Measurements from ENCODE around the gene PYGO1. TPM values are rescaled to one million over a fixed set of nuclear protein-coding genes. Genes with fewer than 3 reads are reported as not detected.

PYGO1 gene
- total RNA-seq, 2 experiments from 2014 or later: not detected

DNA sequence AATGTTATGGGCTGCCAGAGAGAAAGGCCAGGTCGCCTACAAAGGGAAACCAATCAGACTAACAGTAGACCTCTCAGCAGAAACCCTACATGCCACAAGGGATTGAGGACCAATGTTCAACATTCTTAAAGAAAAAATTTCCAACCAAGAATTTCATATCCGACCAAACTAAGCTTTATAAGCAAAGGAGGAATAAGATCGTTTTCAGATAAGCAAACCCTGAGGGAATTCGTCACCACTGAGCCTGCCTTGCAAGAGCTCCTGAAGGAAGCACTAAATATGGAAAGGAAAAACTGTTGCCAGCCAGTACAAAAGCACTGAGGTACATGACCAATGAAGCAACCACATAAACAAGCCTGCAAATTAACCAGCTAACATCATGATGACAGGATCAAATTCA lies 33.1 kb downstream of the PYGO1 start:
- no peaks in the 10 kb centered on the region for H3K4me1 Mint-ChIP-seq (ENCODE audit: low read depth)
- peaks cover 35% of the 10 kb centered on the region for H3K27me3 Mint-ChIP-seq
- H3K27ac Mint-ChIP-seq: no peak overlapping the region
- Histone ChIP-seq H3K9me3 (ENCODE audit: control insufficient read depth in 1 of 2, insufficient read depth in 1 of 2, low read length in 2 of 2) (peaks cover 12 to 20% of the 10 kb centered on the region in 2 experiments), H3K4me1 (ENCODE audit: insufficient read depth, low read length) (no peaks in the 10 kb centered on the region), H3K27me3 (ENCODE audit: control insufficient read depth in 1 of 2, insufficient read depth in 2 of 2, low read length in 2 of 2) (peaks cover 0 to 11% of the 10 kb centered on the region in 2 experiments), H3K4me3 (ENCODE audit: low read length) (no peak overlapping the region), H3K27ac (ENCODE audit: low read depth in 1 of 2, low read length in 2 of 2) (no peak overlapping the region), H3K36me3 (ENCODE audit: insufficient read depth, low read length) (no peaks in the 10 kb centered on the region)
- intact Hi-C loops (cut with DNase I, micrococcal nuclease): no loop called here
- H3K4me3 Mint-ChIP-seq: no peak overlapping the region
- ChIA-PET POLR2A (no interaction called here), CTCF (interaction anchor here (0.7 kb wide), 1 partner anchor 14 kb away, joined by 3 read pairs; no protein-coding TSS in a partner anchor)
- H3K9me3 Mint-ChIP-seq: peaks cover 22% of the 10 kb centered on the region
- TF ChIP-seq, protein P1, sequence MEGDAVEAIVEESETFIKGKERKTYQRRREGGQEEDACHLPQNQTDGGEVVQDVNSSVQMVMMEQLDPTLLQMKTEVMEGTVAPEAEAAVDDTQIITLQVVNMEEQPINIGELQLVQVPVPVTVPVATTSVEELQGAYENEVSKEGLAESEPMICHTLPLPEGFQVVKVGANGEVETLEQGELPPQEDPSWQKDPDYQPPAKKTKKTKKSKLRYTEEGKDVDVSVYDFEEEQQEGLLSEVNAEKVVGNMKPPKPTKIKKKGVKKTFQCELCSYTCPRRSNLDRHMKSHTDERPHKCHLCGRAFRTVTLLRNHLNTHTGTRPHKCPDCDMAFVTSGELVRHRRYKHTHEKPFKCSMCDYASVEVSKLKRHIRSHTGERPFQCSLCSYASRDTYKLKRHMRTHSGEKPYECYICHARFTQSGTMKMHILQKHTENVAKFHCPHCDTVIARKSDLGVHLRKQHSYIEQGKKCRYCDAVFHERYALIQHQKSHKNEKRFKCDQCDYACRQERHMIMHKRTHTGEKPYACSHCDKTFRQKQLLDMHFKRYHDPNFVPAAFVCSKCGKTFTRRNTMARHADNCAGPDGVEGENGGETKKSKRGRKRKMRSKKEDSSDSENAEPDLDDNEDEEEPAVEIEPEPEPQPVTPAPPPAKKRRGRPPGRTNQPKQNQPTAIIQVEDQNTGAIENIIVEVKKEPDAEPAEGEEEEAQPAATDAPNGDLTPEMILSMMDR (IDR thresholded peaks at IDR 0.05): no peak
- H3K36me3 Mint-ChIP-seq (ENCODE audit: low read depth): peaks cover 6% of the 10 kb centered on the region
- DNase-seq: no peak
- no peak for ATAC-seq (ENCODE audit: poor library complexity)

DNA sequence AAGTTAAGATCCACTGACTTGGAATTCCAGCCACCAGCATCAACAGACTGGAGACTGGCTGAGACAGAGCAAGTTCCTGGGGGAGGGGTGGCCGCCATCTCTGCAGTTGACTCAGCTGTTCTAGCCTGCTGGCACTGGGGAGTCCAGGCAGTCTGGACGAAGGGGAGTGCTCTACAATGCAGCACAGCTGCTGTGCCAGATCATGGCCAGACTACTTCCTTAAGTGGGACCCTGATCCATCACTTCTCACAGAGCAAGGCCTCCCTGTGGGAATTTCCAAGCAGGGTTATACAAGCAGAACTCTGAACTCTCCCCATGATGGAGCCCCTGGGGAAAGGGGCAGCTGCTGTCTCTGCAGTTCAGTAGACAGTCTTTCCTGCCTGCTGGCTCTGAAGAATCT lies 35.2 kb downstream of the PYGO1 start:
- Histone ChIP-seq H3K27ac (ENCODE audit: low read depth in 1 of 2, low read length in 2 of 2) (no peak overlapping the region), H3K4me1 (ENCODE audit: insufficient read depth, low read length) (no peaks in the 10 kb centered on the region), H3K27me3 (ENCODE audit: control insufficient read depth in 1 of 2, insufficient read depth in 2 of 2, low read length in 2 of 2) (peaks cover 0 to 11% of the 10 kb centered on the region in 2 experiments), H3K9me3 (ENCODE audit: control insufficient read depth in 1 of 2, insufficient read depth in 1 of 2, low read length in 2 of 2) (peaks cover 12 to 20% of the 10 kb centered on the region in 2 experiments), H3K36me3 (ENCODE audit: insufficient read depth, low read length) (no peaks in the 10 kb centered on the region), H3K4me3 (ENCODE audit: low read length) (no peak overlapping the region)
- Mint-ChIP-seq H3K4me1 (ENCODE audit: low read depth) (no peaks in the 10 kb centered on the region), H3K9me3 (peaks cover 22% of the 10 kb centered on the region), H3K27me3 (peaks cover 38% of the 10 kb centered on the region), H3K36me3 (ENCODE audit: low read depth) (peaks cover 6% of the 10 kb centered on the region), H3K27ac (no peak overlapping the region), H3K4me3 (no peak overlapping the region)
- CTCF ChIA-PET: no interaction called here
- TF ChIP-seq, protein P1 (IDR thresholded peaks at IDR 0.05): no peak
- POLR2A ChIA-PET: no interaction called here
- intact Hi-C loops (cut with DNase I, micrococcal nuclease): no loop called here
- DNase-seq (no peak), ATAC-seq (ENCODE audit: poor library complexity) (no peak)

DNA sequence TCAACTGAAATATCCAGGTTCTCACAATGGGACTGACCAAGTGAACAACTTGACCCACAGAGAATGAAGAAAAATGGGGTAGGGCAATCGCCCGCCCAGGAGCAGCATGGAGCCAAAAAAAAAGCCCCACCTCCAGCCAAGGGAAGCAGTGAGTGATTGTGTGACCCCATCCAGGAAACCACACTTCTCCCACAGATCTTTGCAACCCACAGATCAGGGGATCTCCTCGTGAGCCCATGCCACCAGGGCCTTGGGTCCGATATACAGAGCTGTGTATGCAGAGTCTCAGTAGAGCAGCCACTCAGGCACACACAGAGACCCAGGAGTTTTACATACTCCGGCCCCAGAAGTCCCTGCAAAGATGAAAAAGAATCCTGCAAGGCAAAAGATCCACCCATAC lies 35.7 kb downstream of the PYGO1 start:
- H3K27ac ChIP-seq (ENCODE audit: low read depth in 1 of 2, low read length in 2 of 2): no peak overlapping the region
- no peaks in the 10 kb centered on the region for H3K4me1 Mint-ChIP-seq (ENCODE audit: low read depth)
- no peaks in the 10 kb centered on the region for H3K36me3 ChIP-seq (ENCODE audit: insufficient read depth, low read length)
- ATAC-seq (ENCODE audit: poor library complexity): no peak
- DNase-seq: no peak
- peaks cover 22% of the 10 kb centered on the region for H3K9me3 Mint-ChIP-seq
- ChIA-PET POLR2A (no interaction called here), CTCF (no interaction called here)
- H3K36me3 Mint-ChIP-seq (ENCODE audit: low read depth): peaks cover 6% of the 10 kb centered on the region
- H3K27ac Mint-ChIP-seq: no peak overlapping the region
- peaks cover 12 to 20% of the 10 kb centered on the region in 2 experiments for H3K9me3 ChIP-seq (ENCODE audit: control insufficient read depth in 1 of 2, insufficient read depth in 1 of 2, low read length in 2 of 2)
- H3K4me3 Mint-ChIP-seq: no peak overlapping the region
- intact Hi-C loops (cut with DNase I, micrococcal nuclease): no loop called here
- H3K4me1 ChIP-seq (ENCODE audit: insufficient read depth, low read length): no peaks in the 10 kb centered on the region
- peaks cover 34% of the 10 kb centered on the region for H3K27me3 Mint-ChIP-seq
- H3K27me3 ChIP-seq (ENCODE audit: control insufficient read depth in 1 of 2, insufficient read depth in 2 of 2, low read length in 2 of 2): peaks cover 0 to 11% of the 10 kb centered on the region in 2 experiments
- TF ChIP-seq, protein P1 (IDR thresholded peaks at IDR 0.05): no peak
- H3K4me3 ChIP-seq (ENCODE audit: low read length): no peak overlapping the region
